COR-L47 (cell line): Measurements from ENCODE around the gene C5AR1.
"Not testable (repeated sequence)": the region's sequence is repeated elsewhere in the genome, so short reads cannot be mapped to it uniquely, and the experiment has no call there.

ENCODE experiments used
- DNase-seq: peaks from one replicate; lab custom pipeline; 2025; lab: John Stamatoyannopoulos, UW

The C5AR1 gene

GRCh38 chr19:47365455-47365854, 55.8 kb downstream of the C5AR1 start:
- DNase-seq, result not testable (repeated sequence)

GRCh38 chr19:47370045-47370611, 60.5 kb downstream of the C5AR1 start:
- no peak for DNase-seq

- no peak for DNase-seq
These were observed 61.6 kb downstream of the C5AR1 start for GRCh38 chr19:47371261-47371660.
